Heart right ventricle (tissue), 16 donors: ENCODE results near the gene IMMT. TPM values are rescaled to one million over a fixed set of nuclear protein-coding genes. Genes with fewer than 3 reads are reported as not detected.

ENCODE experiments used
- ATAC-seq, 8 donors: fragments of 200-7000 bp; cut with Tn5 transposase; one replicate each; pipeline ENCODE4 v1.9.1; 2020; ENCODE audit warnings: mild to moderate bottlenecking in 8 of 8, moderate library complexity in 8 of 8, moderate number of reproducible peaks in 1 of 8
- DNase-seq, 2 donors: peaks; one replicate each; pipeline ENCODE4 v3.0.0-alpha.2; 2020
- H3K27ac ChIP-seq, 10 donors: fragments of 200-600 bp; sonication (generic) in 2 of 10; one replicate each; pipeline versions ENCODE4 v1.5.0 to v1.8.0; 2020 to 2022; ENCODE audit warnings: mild to moderate bottlenecking in 3 of 10
- H3K27me3 ChIP-seq, 7 donors: fragments of 200-600 bp; one replicate each; pipeline ENCODE4 v1.8.0; 2021 to 2022; ENCODE audit warnings: mild to moderate bottlenecking in 2 of 7
- H3K36me3 ChIP-seq, 9 donors: fragments of 200-600 bp; sonication (generic) in 1 of 9; one replicate each; pipeline versions ENCODE4 v1.5.0 to v1.8.0; 2020 to 2022; ENCODE audit warnings: mild to moderate bottlenecking in 2 of 9
- H3K4me1 ChIP-seq, 9 donors: fragments of 200-600 bp; sonication (generic) in 1 of 9; one replicate each; pipeline versions ENCODE4 v1.5.0 to v1.8.0; 2020 to 2022; ENCODE audit warnings: mild to moderate bottlenecking in 4 of 9
- H3K4me3 ChIP-seq, 10 donors: fragments of 200-600 bp; sonication (generic) in 2 of 10; one replicate each; pipeline versions ENCODE4 v1.5.0 to v1.8.0; 2020 to 2022; ENCODE audit warnings: mild to moderate bottlenecking in 7 of 10, moderate library complexity in 2 of 10
- H3K9me3 ChIP-seq, 11 donors: fragments of 200-600 bp in 10 of 11; sonication (generic) in 2 of 11; one replicate each; pipeline versions ENCODE4 v1.5.0 to v1.8.0; 2013 to 2022; ENCODE audit warnings: mild to moderate bottlenecking in 2 of 11, control low read depth in 1 of 11, moderate library complexity in 1 of 11
- CTCF ChIP-seq, 9 donors: fragments of 200-600 bp; sonication (generic) in 2 of 9; IDR thresholded peaks; one replicate each; pipeline versions ENCODE4 v1.5.0 to v1.8.0; 2021 to 2022; ENCODE audit warnings: antibody characterized with exemption in 9 of 9, mild to moderate bottlenecking in 5 of 9, moderate library complexity in 1 of 9
- WGBS, 2 donors: extraction: QIAGEN DNeasy Blood & Tissue Kit; methylation state at CpG; one replicate each; pipeline ENCODE4 v1.1.7; 2013; ENCODE audit warnings: inconsistent platforms in 1 of 2; 5-methylcytosine and 5-hydroxymethylcytosine counted together
- intact Hi-C, 10 donors: fragments of 100-400 bp; cut with DNase I; formaldehyde crosslinking; loops; one replicate each; pipeline versions ENCODE4 v1.11.1 to v1.14.2; 2022
- polyA plus RNA-seq, 2 donors: library from polyadenylated mRNA; stranded (reverse); fragments of 200-250 nt; gene quantifications; one replicate each; pipeline ENCODE4 v1.2.3, GENCODE V29; 2013
- total RNA-seq, 10 donors: library from RNA; stranded (reverse); fragmentation: NEBNext Ultra II Directional in 3 of 10; extraction: Animal tissue kit (Norgen Biotek cat#: 25700) in 3 of 10; gene quantifications; one replicate each; pipeline versions ENCODE4 v1.2.1 to v1.2.4, GENCODE V29; 2021 to 2023
- donor health status: Arrhythmogenic right ventricular cardiomyopathy.
- donor health status: ischemic (EF 13 %, LVEDD 7.1; RV severe dilation, severe dysfunction).
- donor health status: healthy with polysubstance abuse.
- donor health status: DM: no; HTN: yes; CAD: no.
- donor health status: DM: no; HTN: no; CAD: no.
- donor health status: ischemic (EF 25% LVEDD 6.9; RV normal size, moderate dysfunction).
- donor health status: ischemic (EF 25% LVEDD 5.7; RV mildly dilated, moderate dysfunction).
- donor health status: healthy.
- donor health status: DM: yes; HTN: yes; CAD: no.
- donor health status: Ischemic cardiomyopathy.
- donor health status: ischemic (EF 35%, LVEDD 5.7; RV mildly dilated, moderate dysfunction).
- donor health status: nonischemic (EF 11% LVEDD 7.7; RV severe dilation, severe dysfunction).
- donor health status: DM: yes; HTN: yes; CAD: no.
- donor health status: PGD.
- donor health status: ischemic (EF 29% LVEDD 5.4; RV normal size, mild dysfunction).
- donor health status: nonischemic (EF 23%, LVEDD 6.1; RV moderate dilation, normal function).

IMMT gene
- total and polyA plus RNA-seq, 12 donors = 48.2 to 333 (median 298) TPM

- no peak for TF ChIP-seq CTCF (IDR thresholded peaks at IDR 0.05)
- peaks cover 0 to 18% (median 12%) of the 10 kb centered on the region in 9 donors for H3K4me1 ChIP-seq
- no peaks in the 10 kb centered on the region for H3K27me3 ChIP-seq
- H3K9me3 ChIP-seq = no peaks in the 10 kb centered on the region
- no peak for DNase-seq
- ATAC-seq = no peak
- intact Hi-C loops = loop anchor here in 2 of 10 donors (5.0 kb wide), 2 partner anchors 33 to 43 kb away; no protein-coding TSS in a partner anchor
- no peak overlapping the region for H3K27ac ChIP-seq
- H3K4me3 ChIP-seq = no peak overlapping the region
- WGBS, 2 donors = 96% methylated on average over 4 of the region's 4 CpGs
- peaks cover 0 to 99% (median 70%) of the 10 kb centered on the region in 9 donors for H3K36me3 ChIP-seq
These were observed 24.8 kb downstream of the IMMT start for GRCh38 chr2:86170449-86170848.

GRCh38 chr2:86160156-86160952 is 34.9 kb downstream of the IMMT start:
- H3K4me1 ChIP-seq = no peaks in the 10 kb centered on the region
- H3K36me3 ChIP-seq = peaks cover 0 to 100% (median 87%) of the 10 kb centered on the region in 9 donors
- no peak for TF ChIP-seq CTCF (IDR thresholded peaks at IDR 0.05)
- no peak for DNase-seq
- ATAC-seq = no peak
- H3K27me3 ChIP-seq = no peaks in the 10 kb centered on the region
- WGBS, 2 donors = 92 to 93% methylated on average over 6 of the region's 6 CpGs
- H3K9me3 ChIP-seq = no peaks in the 10 kb centered on the region
- H3K4me3 ChIP-seq = no peak overlapping the region
- intact Hi-C loops = loop anchor here in 2 of 10 donors (5.0 kb wide), 2 partner anchors 33 to 763 kb away; no protein-coding TSS in a partner anchor
- H3K27ac ChIP-seq = no peak overlapping the region

GRCh38 chr2:86158286-86158685 is 37.0 kb downstream of the IMMT start:
- Histone ChIP-seq H3K27me3 (no peaks in the 10 kb centered on the region), H3K9me3 (no peaks in the 10 kb centered on the region), H3K36me3 (peaks cover 0 to 100% (median 75%) of the 10 kb centered on the region in 9 donors), H3K27ac (no peak overlapping the region), H3K4me3 (no peak overlapping the region), H3K4me1 (no peaks in the 10 kb centered on the region)
- 89% methylated on average over 4 of the region's 4 CpGs for WGBS, 2 donors
- DNase-seq (no peak), ATAC-seq (no peak)
- intact Hi-C loops = no loop called here
- TF ChIP-seq CTCF (IDR thresholded peaks at IDR 0.05) = no peak

- 86 to 90% methylated on average over 2 of the region's 2 CpGs for WGBS, 2 donors
- H3K27me3 ChIP-seq = no peaks in the 10 kb centered on the region
- ATAC-seq = no peak
These were observed 38.2 kb downstream of the IMMT start for GRCh38 chr2:86157009-86157556.

More at GRCh38 chr2:86157009-86157556, 38.2 kb downstream of the IMMT start:
- Histone ChIP-seq H3K27ac (no peak overlapping the region), H3K36me3 (peaks cover 0 to 97% (median 63%) of the 10 kb centered on the region in 9 donors), H3K9me3 (no peaks in the 10 kb centered on the region), H3K4me1 (no peaks in the 10 kb centered on the region), H3K4me3 (no peak overlapping the region)
- intact Hi-C loops = no loop called here
- no peak for DNase-seq
- TF ChIP-seq CTCF (IDR thresholded peaks at IDR 0.05) = no peak
